Measurements from ENCODE around the gene STAT2.

Gene STAT2

DNA sequence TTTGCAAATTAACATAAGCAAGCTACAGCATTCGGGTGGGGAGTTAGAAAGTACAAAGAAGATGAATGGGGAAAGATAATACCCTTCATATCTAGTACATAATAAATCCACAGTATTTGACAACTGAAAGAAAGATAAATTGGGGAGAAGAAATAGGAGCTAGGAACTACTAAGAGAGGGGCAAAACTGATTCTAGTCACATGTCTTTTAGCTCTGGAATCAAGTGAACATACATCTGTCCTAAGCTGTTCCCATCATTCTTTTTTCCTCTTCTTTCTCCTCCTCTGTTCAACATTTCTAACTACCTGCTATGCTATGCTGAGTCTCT, 18.0 kb upstream of the STAT2 start:
- TF ChIP-seq JUND (IDR thresholded peaks at IDR 0.05; ENCODE audit: low read depth), result no peak
- in situ Hi-C loops (cut with HindIII; ENCODE audit: low pct_unique_long_range_greater_than_20kb, low sequenced_read_pairs), result no loop called here
- no peak for DNase-seq (ENCODE audit: low read depth in 1 of 2, low spot score in 1 of 2)

GRCh38 chr12:56377310-56377988, 17.5 kb upstream of the STAT2 start:
- TF ChIP-seq JUND (IDR thresholded peaks at IDR 0.05; ENCODE audit: low read depth), result no peak

GRCh38 chr12:56375598-56376434, 15.9 kb upstream of the STAT2 start:
- DNase-seq (ENCODE audit: low read depth in 1 of 2, low spot score in 1 of 2), result no peak
- no peak for TF ChIP-seq JUND (IDR thresholded peaks at IDR 0.05; ENCODE audit: low read depth)
- in situ Hi-C loops (cut with HindIII; ENCODE audit: low pct_unique_long_range_greater_than_20kb, low sequenced_read_pairs), result no loop called here

More at GRCh38 chr12:56377310-56377988, 17.5 kb upstream of the STAT2 start:
- in situ Hi-C loops (cut with HindIII; ENCODE audit: low pct_unique_long_range_greater_than_20kb, low sequenced_read_pairs), result no loop called here
- peak in 1 of 2 experiments; percentile 29 for DNase-seq (ENCODE audit: low read depth in 1 of 2, low spot score in 1 of 2)

GRCh38 chr12:56374726-56375597, 15.1 kb upstream of the STAT2 start:
- DNase-seq (ENCODE audit: low read depth in 1 of 2, low spot score in 1 of 2), result no peak
- in situ Hi-C loops (cut with HindIII; ENCODE audit: low pct_unique_long_range_greater_than_20kb, low sequenced_read_pairs), result no loop called here
- no peak for TF ChIP-seq JUND (IDR thresholded peaks at IDR 0.05; ENCODE audit: low read depth)

DNA sequence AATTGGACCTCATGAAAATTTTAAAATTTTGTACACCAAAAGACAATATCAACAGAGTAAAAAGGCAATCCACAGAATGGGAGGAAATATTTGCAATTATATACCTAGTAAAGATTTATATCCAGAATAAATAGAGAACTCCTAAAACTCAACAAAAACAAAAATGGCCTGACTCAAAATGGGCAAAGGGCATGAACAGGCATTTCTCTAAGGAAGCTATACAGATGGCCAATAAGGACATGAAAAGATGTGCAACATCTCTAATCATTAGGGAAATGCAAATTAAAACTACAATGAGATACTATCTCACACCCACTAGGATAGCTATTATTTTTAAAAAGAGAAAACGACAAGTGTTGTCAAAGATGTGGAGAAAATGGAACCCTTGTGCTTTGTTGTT, 13.6 kb upstream of the STAT2 start:
- in situ Hi-C loops (cut with HindIII; ENCODE audit: low pct_unique_long_range_greater_than_20kb, low sequenced_read_pairs), result no loop called here
- DNase-seq (ENCODE audit: low read depth in 1 of 2, low spot score in 1 of 2), result no peak
- TF ChIP-seq JUND (IDR thresholded peaks at IDR 0.05; ENCODE audit: low read depth), result no peak

GRCh38 chr12:56366948-56367347, 7.0 kb upstream of the STAT2 start:
- TF ChIP-seq JUND (IDR thresholded peaks at IDR 0.05; ENCODE audit: low read depth), result no peak
- in situ Hi-C loops (cut with HindIII; ENCODE audit: low pct_unique_long_range_greater_than_20kb, low sequenced_read_pairs), result no loop called here

GRCh38 chr12:56362130-56363059, 2.5 kb upstream of the STAT2 start, which contains the start of gene APOF:
TSS of gene APOF (minus strand) at chr12:56362857. CDS start at chr12:56362745, 112 bp downstream.
- in situ Hi-C loops (cut with HindIII; ENCODE audit: low pct_unique_long_range_greater_than_20kb, low sequenced_read_pairs), result no loop called here
- TF ChIP-seq JUND (IDR thresholded peaks at IDR 0.05; ENCODE audit: low read depth), result no peak
- peak in 1 of 2 experiments; percentile 24 for DNase-seq (ENCODE audit: low read depth in 1 of 2, low spot score in 1 of 2)

More at GRCh38 chr12:56366948-56367347, 7.0 kb upstream of the STAT2 start:
- no peak for DNase-seq (ENCODE audit: low read depth in 1 of 2, low spot score in 1 of 2)

GRCh38 chr12:56361487-56362129, 1.7 kb upstream of the STAT2 start:
- in situ Hi-C loops (cut with HindIII; ENCODE audit: low pct_unique_long_range_greater_than_20kb, low sequenced_read_pairs), result no loop called here
- DNase-seq (ENCODE audit: low read depth in 1 of 2, low spot score in 1 of 2), result no peak
- no peak for TF ChIP-seq JUND (IDR thresholded peaks at IDR 0.05; ENCODE audit: low read depth)

DNA sequence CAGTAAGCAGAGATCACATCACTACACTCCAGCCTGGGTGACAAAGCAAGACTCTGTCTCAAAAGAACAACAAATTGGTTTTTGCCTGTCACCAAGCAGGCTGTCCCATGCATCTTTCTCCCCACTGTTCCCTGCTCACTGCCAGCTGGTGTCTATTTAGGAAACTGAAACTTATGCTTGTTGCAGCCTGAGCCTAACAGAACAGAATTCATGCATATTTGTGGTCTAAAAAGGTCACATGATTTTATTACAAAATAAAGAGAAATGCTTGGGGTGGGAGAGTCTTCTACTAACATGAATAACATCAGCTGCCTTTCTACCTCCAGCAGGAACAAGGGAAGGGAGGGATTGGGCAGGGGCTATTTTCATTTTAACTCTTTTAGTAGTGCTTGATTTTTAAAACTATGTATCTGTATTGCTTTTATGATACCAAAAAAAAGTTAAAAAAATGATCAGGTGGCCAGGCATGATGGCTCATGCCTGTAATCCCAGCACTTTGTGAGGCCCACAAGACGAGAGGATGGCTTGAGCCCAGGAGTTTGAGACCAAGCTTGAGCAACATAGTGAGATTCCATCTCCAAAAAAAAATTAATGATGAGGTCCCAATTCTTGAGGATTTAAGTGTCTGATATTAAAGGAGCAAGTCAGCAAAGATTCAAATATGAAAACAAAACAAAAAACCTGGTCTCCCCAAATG, 923 bp downstream of the STAT2 start:
- no peak for TF ChIP-seq JUND (IDR thresholded peaks at IDR 0.05; ENCODE audit: low read depth)
- in situ Hi-C loops (cut with HindIII; ENCODE audit: low pct_unique_long_range_greater_than_20kb, low sequenced_read_pairs), result no loop called here
- no peak for DNase-seq (ENCODE audit: low read depth in 1 of 2, low spot score in 1 of 2)

- no peak for DNase-seq (ENCODE audit: low read depth in 1 of 2, low spot score in 1 of 2)
- in situ Hi-C loops (cut with HindIII; ENCODE audit: low pct_unique_long_range_greater_than_20kb, low sequenced_read_pairs), result no loop called here
- no peak for TF ChIP-seq JUND (IDR thresholded peaks at IDR 0.05; ENCODE audit: low read depth)
These were observed 8.6 kb downstream of the STAT2 start for GRCh38 chr12:56351325-56351724.

GRCh38 chr12:56350662-56351061, 9.2 kb downstream of the STAT2 start:
- in situ Hi-C loops (cut with HindIII; ENCODE audit: low pct_unique_long_range_greater_than_20kb, low sequenced_read_pairs), result no loop called here
- TF ChIP-seq JUND (IDR thresholded peaks at IDR 0.05; ENCODE audit: low read depth), result no peak
- DNase-seq (ENCODE audit: low read depth in 1 of 2, low spot score in 1 of 2), result no peak
